Measurements from ENCODE around the gene ZNF236.

DNA sequence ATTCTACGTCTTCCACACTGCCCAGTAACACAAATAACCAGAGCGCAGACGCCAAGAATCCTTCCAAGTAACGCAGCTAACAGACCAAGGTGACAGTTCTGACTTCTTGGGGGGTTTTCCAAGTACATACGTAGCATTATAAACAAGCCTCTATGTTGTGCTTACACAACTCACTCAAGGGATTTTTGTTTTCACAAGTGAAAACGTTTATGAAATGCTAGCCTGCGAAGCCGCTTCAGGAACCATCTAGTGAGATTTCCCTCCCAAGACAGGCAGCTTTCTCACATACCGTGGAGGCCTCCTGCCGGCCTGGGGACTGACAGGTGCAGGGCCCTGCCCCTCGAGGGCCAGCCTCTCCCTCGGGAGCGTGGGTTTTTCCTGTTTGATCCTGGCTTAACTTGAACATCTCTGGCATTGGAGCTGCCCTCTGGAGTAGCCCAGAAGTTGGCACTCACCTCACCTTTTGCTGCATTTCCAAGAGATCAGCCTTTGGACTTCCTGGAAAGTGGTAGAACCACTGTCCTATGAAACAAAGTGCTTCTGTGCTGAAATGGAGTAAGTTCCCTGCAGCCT is 159.1 kb downstream of the ZNF236 start:
- TF ChIP-seq, protein P1, sequence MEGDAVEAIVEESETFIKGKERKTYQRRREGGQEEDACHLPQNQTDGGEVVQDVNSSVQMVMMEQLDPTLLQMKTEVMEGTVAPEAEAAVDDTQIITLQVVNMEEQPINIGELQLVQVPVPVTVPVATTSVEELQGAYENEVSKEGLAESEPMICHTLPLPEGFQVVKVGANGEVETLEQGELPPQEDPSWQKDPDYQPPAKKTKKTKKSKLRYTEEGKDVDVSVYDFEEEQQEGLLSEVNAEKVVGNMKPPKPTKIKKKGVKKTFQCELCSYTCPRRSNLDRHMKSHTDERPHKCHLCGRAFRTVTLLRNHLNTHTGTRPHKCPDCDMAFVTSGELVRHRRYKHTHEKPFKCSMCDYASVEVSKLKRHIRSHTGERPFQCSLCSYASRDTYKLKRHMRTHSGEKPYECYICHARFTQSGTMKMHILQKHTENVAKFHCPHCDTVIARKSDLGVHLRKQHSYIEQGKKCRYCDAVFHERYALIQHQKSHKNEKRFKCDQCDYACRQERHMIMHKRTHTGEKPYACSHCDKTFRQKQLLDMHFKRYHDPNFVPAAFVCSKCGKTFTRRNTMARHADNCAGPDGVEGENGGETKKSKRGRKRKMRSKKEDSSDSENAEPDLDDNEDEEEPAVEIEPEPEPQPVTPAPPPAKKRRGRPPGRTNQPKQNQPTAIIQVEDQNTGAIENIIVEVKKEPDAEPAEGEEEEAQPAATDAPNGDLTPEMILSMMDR (IDR thresholded peaks at IDR 0.05) = no peak
- no peak for TF ChIP-seq ZFX (IDR thresholded peaks at IDR 0.05; ENCODE audit: borderline replicate concordance)

Measured in 22Rv1 (cell line).